ENCODE measurements around the gene LYPLA2.

LYPLA2 gene

DNA sequence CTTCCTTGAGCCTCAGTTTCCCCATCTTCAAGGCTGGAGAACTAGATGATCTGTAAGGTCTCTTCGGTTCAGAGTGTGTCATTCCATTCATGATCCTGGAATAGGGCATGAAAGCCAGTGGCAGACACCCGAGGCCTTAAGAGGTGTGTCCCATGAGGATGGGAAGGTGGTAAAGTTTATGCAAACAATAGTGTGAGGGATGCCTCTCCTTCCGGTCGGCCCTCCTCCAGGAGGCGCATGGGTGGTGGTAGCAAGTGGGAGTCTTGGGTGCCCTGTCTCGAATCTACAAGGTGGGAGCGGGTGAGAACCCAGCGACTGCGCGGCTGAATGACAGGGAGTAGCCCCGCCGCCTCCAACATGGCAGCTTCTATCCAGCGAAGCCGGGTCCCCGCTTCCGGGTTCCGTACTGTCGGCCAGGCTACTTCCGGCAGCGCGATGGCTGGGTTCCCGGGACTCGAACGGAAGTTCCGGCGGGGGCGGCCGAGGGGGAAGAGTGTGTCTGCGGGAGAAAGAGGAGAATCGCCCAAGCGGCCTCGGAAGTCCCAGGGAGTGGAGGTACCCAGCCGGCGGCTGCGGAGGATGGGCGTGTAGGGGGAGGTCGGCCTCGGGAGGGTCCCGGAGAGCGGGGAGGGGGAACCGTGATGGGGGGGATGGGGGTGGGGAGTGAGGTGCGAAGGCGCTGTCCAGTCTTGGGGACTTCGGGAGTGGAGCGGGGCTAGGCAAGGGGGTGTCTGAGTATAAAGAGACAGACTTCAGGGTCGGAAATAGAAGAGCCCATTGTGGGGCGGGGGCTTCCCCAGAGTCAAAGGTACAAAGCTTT lies at the start of gene LYPLA2:
Gene LYPLA2 (plus strand): TSS at position 450 of the 820 bp plus-strand sequence. CDS start 1,538 bp downstream, outside the sequence.
- peak; percentile 91 to 94 for DNase-seq

GRCh38 chr1:23741609-23742008 lies 49.3 kb upstream of the LYPLA2 start:
- no peak for DNase-seq

DNA sequence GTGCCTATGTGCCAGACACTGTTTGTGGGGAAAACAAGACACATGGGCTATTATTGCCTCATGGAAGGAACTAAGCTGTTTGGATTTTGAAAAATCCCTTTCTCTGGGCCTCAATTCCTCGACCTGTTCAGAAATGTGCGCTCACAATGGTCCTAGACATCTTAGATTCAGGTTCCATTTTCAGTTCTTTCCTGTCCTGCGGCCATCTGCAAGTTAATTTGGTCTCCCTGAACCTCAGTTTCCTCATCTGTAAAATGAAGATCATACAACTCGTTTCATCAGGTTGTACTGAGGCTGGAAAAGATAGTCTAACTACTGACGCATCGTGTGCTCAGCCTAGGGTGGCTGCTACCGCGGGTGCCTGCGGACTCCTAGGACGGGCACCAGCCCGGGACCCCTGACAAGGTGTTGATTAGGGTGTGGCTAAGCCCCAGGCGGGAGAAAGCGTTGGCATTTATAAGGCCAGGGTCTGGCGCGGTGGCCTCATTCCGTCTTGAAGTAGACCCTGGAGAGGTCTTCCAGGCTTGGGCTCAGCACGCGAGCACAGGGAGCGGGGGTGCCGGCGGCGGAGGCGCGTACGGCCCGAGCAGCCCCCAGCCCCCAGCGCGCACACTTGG lies 48.2 kb upstream of the LYPLA2 start:
- DNase-seq = peak in 1 of 2 experiments; percentile 53

GRCh38 chr1:23743287-23744152 lies 47.4 kb upstream of the LYPLA2 start, which contains the start of gene ELOA:
TSS of gene ELOA (plus strand) at chr1:23743471. CDS start at chr1:23743504, 33 bp downstream.
- DNase-seq = peak; percentile 82 to 87

GRCh38 chr1:23745515-23745914 lies 45.4 kb upstream of the LYPLA2 start:
- DNase-seq = peak; percentile 11 to 49

- no peak for DNase-seq
These were observed 42.9 kb upstream of the LYPLA2 start for GRCh38 chr1:23748016-23748415.

GRCh38 chr1:23751050-23751814 lies 39.7 kb upstream of the LYPLA2 start:
- peak; percentile 48 to 69 for DNase-seq

DNA sequence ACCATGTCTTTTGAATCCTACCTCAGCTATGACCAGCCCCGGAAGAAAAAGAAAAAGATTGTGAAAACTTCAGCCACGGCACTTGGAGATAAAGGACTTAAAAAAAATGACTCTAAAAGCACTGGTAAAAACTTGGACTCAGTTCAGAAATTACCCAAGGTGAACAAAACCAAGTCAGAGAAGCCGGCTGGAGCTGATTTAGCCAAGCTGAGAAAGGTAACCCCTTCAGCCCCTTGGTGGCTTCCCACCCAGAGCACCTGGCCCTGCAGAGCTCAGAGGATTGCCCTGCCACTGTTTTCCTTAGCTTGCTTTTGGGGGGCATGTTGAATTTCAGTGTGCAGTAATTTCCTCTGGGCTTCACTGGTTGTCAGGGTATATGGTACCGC lies 39.1 kb upstream of the LYPLA2 start:
- no peak for DNase-seq

- no peak for DNase-seq
These were observed 38.0 kb upstream of the LYPLA2 start for GRCh38 chr1:23752909-23753308.

DNA sequence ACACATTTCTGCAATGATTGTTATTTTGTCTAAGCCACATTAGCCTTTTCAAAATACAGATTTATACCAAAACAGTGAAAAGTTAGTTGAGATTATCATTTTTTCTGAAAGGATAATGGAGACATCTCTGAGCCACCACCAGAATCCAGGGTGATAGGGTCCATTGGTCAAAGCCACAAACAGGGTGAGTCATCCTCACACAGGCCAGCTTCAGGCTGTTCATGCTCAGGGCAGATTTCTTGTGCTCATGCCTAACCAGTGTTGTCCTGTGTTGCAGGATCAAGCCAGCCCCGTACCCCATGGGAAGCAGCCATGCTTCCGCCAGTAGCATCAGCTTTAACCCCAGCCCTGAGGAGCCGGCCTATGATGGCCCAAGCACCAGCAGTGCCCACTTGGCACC lies 34.3 kb upstream of the LYPLA2 start:
- DNase-seq = no peak

DNA sequence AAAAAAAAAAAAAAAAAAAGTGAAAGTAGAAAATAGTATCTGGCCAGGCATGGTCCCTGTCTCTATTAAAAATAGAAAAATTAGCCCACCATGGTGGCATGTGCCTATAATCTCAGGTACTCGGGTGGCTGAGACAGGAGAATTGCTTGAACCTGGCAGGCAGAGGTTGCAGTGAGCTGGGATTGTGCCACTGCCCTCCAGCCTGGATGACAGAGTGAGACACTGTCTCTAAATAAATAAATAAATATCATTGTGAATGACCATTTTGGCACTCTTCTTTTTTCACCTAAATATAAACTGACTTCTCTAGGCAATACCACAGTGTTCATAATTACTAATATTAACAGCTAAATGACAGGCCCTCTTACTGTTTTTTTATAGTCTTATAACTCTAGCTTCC lies 33.1 kb upstream of the LYPLA2 start:
- no peak for DNase-seq

GRCh38 chr1:23759277-23759676 lies 31.7 kb upstream of the LYPLA2 start:
- no peak for DNase-seq

GRCh38 chr1:23763041-23763577 lies 27.8 kb upstream of the LYPLA2 start:
- DNase-seq = no peak

GRCh38 chr1:23768733-23769132 lies 22.2 kb upstream of the LYPLA2 start:
- no peak for DNase-seq

DNA sequence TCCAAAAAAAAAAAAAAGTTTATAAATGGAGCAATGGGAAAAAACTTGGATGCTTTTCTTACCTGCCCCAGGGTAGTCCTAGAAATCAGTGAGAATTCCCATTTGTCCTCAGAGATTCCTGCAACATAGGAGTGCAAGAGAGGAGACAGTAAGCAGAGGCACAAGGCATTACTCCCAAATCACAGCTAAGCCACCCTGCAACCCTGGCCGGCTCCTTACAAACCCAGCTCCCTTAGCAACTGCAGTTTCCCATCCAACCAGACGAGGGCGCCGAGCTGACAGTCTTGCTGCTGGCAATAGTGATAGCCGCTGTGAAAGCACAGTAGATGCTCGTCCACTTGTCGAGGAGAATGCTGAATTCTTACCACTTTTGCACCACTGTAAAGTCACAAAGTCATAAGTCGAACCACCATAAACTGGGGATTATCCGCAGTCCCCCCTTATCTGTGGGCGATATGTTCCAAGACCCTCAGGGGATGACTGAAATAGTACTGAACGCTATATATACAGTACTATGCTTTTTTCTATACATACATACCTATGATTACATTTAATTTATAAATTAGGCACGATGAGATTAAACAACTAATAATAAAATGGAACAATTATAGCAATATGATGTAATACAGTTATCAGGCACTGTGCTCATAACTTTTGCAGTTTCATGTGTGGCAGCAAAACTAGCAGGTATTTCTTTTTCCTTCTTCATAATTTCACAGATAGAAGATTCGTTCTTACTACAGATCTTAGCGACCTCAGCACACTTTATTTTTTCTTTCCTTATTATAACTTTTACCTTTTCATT lies 18.7 kb upstream of the LYPLA2 start:
- DNase-seq = peak; percentile 82 to 86

DNA sequence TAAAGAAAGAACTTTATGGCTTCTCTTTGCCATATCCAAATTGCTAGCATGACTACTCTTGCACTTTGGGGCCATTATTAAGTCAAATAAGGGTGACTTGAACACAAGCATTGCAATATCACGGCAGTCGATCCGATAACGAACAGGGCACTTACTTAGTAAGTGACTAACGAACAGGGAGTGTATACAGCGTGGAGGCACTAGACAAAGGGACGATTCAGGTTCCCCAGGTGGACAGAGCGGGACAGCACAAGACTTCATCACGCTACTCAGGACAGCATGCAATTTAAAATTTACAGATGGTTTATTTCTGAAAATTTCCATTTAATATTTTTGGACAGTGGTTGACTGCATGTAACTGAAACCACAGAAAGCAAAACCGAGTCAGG lies 18.1 kb upstream of the LYPLA2 start:
- no peak for DNase-seq

DNA sequence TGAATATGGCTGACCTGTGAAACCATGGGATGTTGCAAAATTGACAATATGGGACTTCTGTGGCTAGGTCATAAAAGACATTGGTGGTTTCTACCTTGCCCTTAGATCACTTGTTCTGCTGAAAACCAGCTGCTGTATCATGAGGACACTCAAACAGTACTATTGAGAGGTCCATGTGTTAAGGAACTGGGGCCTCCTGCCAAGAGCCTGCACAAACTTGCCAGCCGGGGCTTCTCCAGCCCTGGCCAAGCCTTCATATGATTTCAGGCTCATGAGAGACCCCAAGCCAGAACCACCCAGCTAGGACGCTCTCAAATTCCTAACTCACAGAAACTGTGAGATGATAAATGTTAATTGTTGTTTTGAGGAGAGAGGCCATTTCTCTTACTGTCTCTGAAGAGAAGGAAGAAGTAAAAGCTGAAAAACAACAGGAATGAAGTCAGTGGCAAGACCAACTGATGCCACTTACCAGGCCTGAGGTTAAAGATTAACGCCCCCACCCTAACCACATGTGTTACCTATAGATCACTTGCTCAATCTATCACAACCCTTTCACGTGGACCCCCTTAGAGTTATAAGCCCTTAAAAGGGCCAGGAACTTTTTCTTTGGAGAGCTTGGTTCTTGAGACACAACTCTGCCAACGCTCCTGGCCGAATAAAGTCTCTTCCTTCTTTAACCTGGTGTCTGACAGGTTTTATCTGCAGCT lies 16.6 kb upstream of the LYPLA2 start:
- no peak for DNase-seq

GRCh38 chr1:23776217-23776616 lies 14.7 kb upstream of the LYPLA2 start:
- DNase-seq = no peak

DNA sequence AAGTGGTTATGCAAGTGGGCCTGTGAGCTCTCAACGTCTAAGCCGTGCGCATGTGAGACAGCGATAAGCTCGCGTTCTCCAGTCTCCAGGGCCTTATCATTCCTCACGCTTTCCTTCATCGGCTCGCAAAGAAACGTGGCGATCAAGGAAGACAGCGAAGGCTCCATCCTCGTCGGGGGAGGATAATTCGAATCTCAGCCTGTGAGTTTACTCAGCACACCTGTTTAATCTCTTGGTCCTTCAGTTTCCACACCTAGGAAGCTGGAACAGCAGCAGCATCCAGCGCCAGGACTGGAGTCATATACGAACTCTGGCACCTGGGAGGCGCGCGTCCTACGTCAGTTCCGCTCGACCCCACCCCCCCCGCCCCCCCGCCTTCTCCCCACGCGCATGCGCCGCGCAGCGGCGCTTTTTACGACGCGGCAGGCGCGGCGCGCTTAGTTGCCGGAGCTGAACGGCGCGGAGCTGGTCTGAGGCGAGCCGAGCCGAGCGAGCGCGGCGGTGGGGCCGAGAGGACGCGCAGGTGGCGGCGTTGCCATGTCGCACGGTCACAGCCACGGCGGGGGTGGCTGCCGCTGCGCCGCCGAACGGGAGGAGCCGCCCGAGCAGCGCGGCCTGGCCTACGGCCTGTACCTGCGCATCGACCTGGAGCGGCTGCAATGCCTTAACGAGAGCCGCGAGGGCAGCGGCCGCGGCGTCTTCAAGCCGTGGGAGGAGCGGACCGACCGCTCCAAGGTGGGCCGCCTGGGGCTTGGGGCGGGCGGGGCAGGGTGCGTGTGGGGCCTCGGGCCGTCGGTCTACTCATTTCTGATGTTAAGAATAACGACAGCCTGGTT lies 12.7 kb upstream of the LYPLA2 start, which contains the start of gene PITHD1:
Gene PITHD1 (plus strand): TSS at position 440 of the 836 bp plus-strand sequence. CDS start 98 bp downstream, at position 538.
- DNase-seq = peak; percentile 88 to 93

Data from NCI-H2081 (cell line).